Activated T-cell treated with anti-CD3 and anti-CD28 coated beads, Interleukin-2, amount 50 U/mL, for 72 hours (primary cell): ENCODE data around the gene RASAL1. TPM values are rescaled to one million over a fixed set of nuclear protein-coding genes. Genes with fewer than 3 reads are reported as not detected.

ENCODE experiments used
- ATAC-seq, 2 donors: fragments of 150-1000 bp; cut with Tn5 transposase; replicated peaks in 1 of 2; 2 replicates each; pipeline ENCODE4 v1.10.0; 2021; ENCODE audit warnings: moderate library complexity in 2 of 2, mild to moderate bottlenecking in 1 of 2
- DNase-seq, 2 donors: peaks; one replicate each; pipeline ENCODE4 v3.0.0; 2021 to 2022; ENCODE audit warnings: mixed read lengths in 1 of 2
- H3K27ac Mint-ChIP-seq: one replicate; pipeline ENCODE4 v1.8.0; 2022; ENCODE audit warnings: mild to moderate bottlenecking, moderate library complexity, mixed read lengths
- H3K27me3 Mint-ChIP-seq: one replicate; pipeline ENCODE4 v1.8.0; 2022; ENCODE audit warnings: low read depth, mixed read lengths
- H3K36me3 Mint-ChIP-seq, 2 donors: one replicate each; pipeline ENCODE4 v1.8.0; 2022; ENCODE audit warnings: mixed read lengths in 2 of 2, mild to moderate bottlenecking in 1 of 2; ENCODE audit not compliant: insufficient read depth in 2 of 2
- H3K4me1 Mint-ChIP-seq: one replicate; pipeline ENCODE4 v1.8.0; 2022; ENCODE audit warnings: low read depth, mixed read lengths
- H3K4me3 Mint-ChIP-seq, 2 donors: one replicate each; pipeline ENCODE4 v1.8.0; 2022; ENCODE audit warnings: mild to moderate bottlenecking in 2 of 2, mixed read lengths in 2 of 2, moderate library complexity in 2 of 2
- H3K9me3 Mint-ChIP-seq, 2 donors: one replicate each; pipeline ENCODE4 v1.8.0; 2022; ENCODE audit warnings: mixed read lengths in 2 of 2
- total RNA-seq, 2 donors: library from RNA; stranded (reverse); gene quantifications; one replicate each; pipeline ENCODE4 v1.2.3, GENCODE V29; 2022

Gene RASAL1
- total RNA-seq, 2 donors from 2014 or later: 6.7 to 13.4 TPM

DNA sequence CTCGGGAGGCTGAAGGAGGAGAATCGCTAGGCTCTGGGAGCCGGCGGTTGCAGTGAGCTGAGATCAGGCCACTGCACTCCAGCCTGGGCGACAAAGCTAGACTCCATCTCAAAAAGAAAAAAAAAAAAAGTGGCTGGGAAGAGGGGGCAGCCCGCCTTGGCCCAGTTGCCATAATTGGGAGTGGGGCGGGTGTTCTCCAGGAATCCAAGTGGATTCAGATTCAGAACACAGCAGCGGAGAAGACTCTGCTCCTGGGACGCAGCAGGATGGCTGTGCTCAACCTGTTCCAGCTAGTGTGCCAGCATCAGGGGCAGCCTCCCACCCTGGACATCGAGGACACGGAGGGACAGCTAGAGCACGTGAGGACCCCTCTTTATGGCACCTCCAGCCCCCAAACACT is 19.5 kb upstream of the RASAL1 start:
- DNase-seq (no peak), ATAC-seq (no peak)
- Mint-ChIP-seq H3K27me3 (peaks cover 11% of the 10 kb centered on the region), H3K9me3 (no peaks in the 10 kb centered on the region), H3K4me3 (peak overlapping the region; percentile 59 to 87), H3K4me1 (peaks cover 20% of the 10 kb centered on the region), H3K36me3 (peaks cover 0 to 2% of the 10 kb centered on the region in 2 donors), H3K27ac (no peak overlapping the region)

DNA sequence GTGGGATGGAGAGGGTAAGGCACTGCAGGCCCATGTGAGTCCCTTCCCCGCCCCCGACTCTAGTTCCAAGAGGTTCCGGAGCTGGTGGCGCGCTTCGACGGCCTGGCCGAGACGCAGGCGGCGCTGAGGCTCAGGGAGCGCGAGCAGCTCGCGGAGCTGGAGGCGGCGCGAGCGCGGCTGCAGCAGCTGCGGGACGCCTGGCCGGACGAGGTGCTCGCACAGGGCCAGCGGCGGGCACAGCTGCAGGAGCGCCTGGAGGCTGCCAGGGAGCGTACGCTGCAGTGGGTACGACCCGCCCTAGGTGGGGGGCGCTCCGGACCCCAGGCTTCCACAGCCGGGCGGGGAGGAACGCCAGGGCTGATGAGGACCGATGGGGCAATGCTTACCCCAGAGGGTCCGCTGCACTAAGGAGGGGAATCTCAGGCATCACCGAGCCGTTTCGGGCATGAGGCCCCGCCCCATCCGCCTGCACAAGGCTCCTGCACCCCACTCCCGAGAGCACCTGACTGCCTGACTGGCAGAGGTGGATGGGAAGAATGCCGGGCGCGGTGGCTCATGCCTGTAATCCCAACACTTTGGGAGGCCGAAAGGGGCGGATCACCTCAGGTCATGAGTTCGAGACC is 18.9 kb upstream of the RASAL1 start:
- peak; percentile 34 to 40 for DNase-seq
- no peaks in the 10 kb centered on the region for H3K9me3 Mint-ChIP-seq
- peaks cover 0 to 2% of the 10 kb centered on the region in 2 donors for H3K36me3 Mint-ChIP-seq
- H3K27me3 Mint-ChIP-seq: peaks cover 11% of the 10 kb centered on the region
- H3K27ac Mint-ChIP-seq: no peak overlapping the region
- peaks cover 20% of the 10 kb centered on the region for H3K4me1 Mint-ChIP-seq
- peak overlapping the region; percentile 59 to 87 for H3K4me3 Mint-ChIP-seq
- peak in 1 of 2 donors; percentile 18 for ATAC-seq

- peaks cover 11% of the 10 kb centered on the region for H3K27me3 Mint-ChIP-seq
- ATAC-seq (peak; percentile 85), DNase-seq (peak; percentile 72 to 73)
- peaks cover 0 to 2% of the 10 kb centered on the region in 2 donors for H3K36me3 Mint-ChIP-seq
- no peaks in the 10 kb centered on the region for H3K9me3 Mint-ChIP-seq
- peak overlapping the region; percentile 87 to 92 for H3K4me3 Mint-ChIP-seq
- H3K4me1 Mint-ChIP-seq: peaks cover 20% of the 10 kb centered on the region
- H3K27ac Mint-ChIP-seq: no peak overlapping the region
Measured at GRCh38 chr12:113152835-113153814, 17.6 kb upstream of the RASAL1 start.

DNA sequence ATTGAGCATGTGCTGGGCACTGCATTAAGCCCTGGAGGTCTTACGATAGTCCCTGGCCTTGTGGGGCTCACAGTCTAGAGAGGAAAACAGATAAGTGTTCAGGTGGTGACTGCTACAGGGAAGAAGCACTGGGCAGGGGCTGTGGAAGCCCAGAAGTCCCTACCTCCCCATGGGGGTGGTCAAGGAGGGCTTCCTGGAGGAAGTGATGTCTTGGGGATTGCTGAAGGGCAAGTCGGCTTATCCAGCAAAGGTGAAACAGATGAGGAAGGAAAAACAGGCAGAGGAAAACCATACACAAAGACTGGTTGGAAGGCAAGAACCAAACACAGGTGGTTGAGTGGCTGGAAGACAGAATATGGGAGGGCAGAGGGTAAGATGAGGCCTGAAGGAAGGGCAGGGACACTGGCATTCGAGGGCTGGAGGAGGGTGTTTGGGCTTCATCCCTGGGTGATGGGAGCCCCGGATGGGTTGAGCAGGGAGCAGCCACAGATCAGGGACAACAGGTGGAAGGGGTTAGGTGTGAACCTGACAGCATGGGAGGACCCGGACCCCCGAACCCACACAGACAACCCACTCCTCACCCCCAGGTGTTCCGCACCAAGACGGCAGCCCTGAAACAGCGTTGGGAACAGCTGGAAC is 16.8 kb upstream of the RASAL1 start:
- H3K4me3 Mint-ChIP-seq: peak overlapping the region; percentile 87 to 92
- no peak for ATAC-seq
- no peak for DNase-seq
- H3K4me1 Mint-ChIP-seq: peaks cover 20% of the 10 kb centered on the region
- H3K27me3 Mint-ChIP-seq: peaks cover 14% of the 10 kb centered on the region
- no peak overlapping the region for H3K27ac Mint-ChIP-seq
- H3K36me3 Mint-ChIP-seq: peaks cover 0 to 2% of the 10 kb centered on the region in 2 donors
- H3K9me3 Mint-ChIP-seq: no peaks in the 10 kb centered on the region

DNA sequence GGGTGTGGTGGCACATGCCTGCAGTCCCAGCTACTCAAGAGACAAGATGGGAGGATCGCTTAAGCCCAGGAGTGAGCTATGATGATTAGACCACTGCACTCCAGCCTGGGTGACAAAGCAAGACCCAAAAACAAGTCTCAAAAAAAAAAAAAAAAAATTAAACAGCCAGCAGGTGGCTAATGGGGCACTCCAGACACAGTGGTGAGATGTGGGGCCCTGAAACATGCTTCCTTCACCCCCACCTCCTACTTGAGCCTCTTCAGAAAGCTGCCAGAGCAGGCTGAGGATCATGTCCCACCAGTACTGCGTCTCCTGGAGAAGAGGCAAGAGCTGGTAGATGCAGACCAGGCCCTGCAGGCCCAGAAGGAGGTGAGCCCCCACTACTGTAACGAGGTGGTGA is 16.1 kb upstream of the RASAL1 start:
- H3K27ac Mint-ChIP-seq: no peak overlapping the region
- H3K27me3 Mint-ChIP-seq: peaks cover 17% of the 10 kb centered on the region
- ATAC-seq (no peak), DNase-seq (no peak)
- peaks cover 20% of the 10 kb centered on the region for H3K4me1 Mint-ChIP-seq
- H3K9me3 Mint-ChIP-seq: no peaks in the 10 kb centered on the region
- peaks cover 0 to 2% of the 10 kb centered on the region in 2 donors for H3K36me3 Mint-ChIP-seq
- H3K4me3 Mint-ChIP-seq: peak overlapping the region; percentile 87 to 92

DNA sequence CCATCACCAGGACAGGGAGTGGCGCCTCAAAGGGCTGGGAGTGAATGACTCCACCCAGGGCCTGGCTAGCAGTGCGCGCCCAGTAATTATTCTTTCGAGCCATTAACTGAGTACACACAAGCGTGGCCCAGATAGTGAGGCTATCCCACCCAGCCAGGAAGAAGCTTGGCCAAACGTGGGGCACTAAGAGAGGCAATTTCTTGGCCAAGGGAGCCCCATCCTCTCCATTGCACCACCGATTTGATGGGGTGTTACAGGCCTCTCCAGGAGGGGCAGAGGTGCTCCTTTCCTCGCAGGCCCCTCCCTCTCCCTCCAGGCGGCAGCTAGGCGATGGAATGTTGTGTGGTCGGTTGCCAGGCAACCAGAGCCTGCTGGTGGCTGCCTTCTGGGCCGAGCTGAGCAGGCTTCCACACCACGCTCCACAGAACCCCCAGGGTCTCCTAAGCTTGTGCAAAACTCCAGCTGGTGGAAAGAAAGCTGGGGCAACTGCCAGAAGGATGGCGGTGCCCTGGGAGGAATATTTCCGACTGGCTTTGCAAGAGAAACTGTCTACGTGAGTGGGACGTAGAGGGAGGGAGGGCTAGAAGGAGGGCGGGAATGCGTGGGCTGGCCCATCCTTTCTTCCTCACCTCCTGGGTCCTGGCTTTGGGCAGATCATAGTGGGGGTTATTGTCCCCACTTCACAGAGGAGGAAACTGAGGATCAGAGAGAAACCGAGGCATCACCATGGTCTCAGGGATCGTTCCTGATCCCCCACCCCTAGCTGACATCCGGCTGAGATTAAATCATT is 14.0 kb upstream of the RASAL1 start, which contains the start of gene CFAP73:
Gene CFAP73, plus strand, starts transcription at position 364 of the 790 bp plus-strand sequence. Its CDS starts 134 bp downstream, at position 498.
- peaks cover 17% of the 10 kb centered on the region for H3K27me3 Mint-ChIP-seq
- DNase-seq: no peak

DNA sequence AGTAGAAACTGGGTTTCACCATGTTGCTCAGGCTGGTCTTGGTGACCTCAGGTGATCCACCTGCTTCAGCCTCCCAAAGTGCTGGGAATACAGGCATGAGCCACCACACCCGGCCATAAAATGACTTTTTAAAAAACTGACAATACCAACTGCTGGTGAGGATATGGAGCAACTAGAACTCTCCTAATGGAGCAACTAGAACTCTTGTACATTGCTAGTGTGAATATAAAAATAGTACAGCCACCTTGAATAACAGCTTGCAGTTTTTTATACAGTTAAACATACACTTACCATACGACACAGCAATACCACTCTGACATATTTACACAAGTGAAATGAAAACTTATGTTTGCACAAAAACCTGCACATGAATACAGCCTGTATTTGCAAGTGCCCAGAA is 11.4 kb upstream of the RASAL1 start:
- DNase-seq: no peak
- no peak for ATAC-seq
- Mint-ChIP-seq H3K4me1 (peaks cover 7% of the 10 kb centered on the region), H3K4me3 (no peak overlapping the region), H3K9me3 (no peaks in the 10 kb centered on the region), H3K27ac (no peak overlapping the region), H3K36me3 (no peaks in the 10 kb centered on the region), H3K27me3 (peaks cover 9% of the 10 kb centered on the region)

More for the DNA sequence above, 14.0 kb upstream of the RASAL1 start, which contains the start of gene CFAP73:
- ATAC-seq: no peak
- Mint-ChIP-seq H3K27ac (no peak within 1 kb of the TSS), H3K4me3 (no peak within 1 kb of the TSS), H3K36me3 (peaks cover 0 to 2% of the 10 kb centered on the region in 2 donors), H3K4me1 (peaks cover 20% of the 10 kb centered on the region), H3K9me3 (no peaks in the 10 kb centered on the region)

DNA sequence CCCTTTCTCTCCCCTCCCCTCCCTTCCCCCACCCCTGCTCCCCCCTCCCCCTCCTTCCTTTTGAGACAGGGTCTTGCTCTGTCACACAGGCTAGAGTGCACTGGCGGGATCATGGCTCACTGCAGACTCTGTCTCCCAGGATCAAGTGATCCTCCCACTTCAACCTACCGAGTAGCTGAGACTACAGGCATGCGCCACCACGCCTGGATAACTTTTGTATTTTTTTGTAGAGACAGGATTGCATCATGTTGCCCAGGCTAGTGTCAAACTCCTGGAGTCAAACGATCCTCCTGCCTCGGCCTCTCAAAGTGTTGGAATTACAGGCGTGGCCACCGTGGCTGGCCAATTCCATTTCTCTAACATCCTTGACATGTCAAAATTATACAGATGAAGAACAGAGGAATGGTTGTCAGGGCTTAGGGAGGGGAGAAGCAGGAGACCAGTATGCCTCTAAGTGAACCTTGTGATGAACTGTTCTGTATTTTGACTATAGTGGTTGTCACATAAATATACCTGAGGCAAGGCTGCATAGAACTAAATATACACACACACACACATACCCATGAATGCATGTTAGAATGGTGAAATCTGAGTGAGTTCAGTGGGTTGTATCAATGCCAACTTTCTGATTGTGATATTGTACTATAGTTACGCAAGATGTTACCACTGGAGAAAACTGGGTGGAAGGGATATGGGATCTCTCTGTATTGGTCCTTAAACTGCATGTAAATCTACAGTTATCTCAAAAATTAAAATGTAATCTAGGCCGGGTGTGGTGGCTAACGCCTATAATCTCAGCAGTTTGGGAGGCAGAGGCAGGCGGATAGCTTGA is 10.4 kb upstream of the RASAL1 start:
- DNase-seq (no peak), ATAC-seq (no peak)
- H3K27me3 Mint-ChIP-seq: peaks cover 6% of the 10 kb centered on the region
- no peak overlapping the region for H3K4me3 Mint-ChIP-seq
- H3K9me3 Mint-ChIP-seq: no peaks in the 10 kb centered on the region
- no peak overlapping the region for H3K27ac Mint-ChIP-seq
- H3K36me3 Mint-ChIP-seq: no peaks in the 10 kb centered on the region
- peaks cover 10% of the 10 kb centered on the region for H3K4me1 Mint-ChIP-seq

DNA sequence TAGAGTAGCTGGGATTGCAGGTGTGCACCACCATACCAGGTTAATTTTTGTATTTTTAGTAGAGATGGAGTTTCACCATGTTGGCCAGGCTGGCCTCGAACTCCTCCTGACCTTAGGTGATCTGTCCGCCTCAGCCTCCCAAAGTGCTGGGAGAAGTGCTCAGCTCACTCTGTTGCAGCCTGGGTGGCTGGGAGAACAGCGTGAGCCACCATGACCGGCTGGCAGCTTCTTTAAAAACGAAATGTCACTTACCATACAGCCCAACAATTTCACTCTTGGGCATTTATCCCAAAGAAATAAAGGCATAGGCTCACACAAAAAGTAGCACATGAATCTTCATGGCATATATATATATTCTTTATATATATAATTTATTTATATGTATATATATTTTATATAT is 9.2 kb upstream of the RASAL1 start:
- peaks cover 10% of the 10 kb centered on the region for H3K4me1 Mint-ChIP-seq
- DNase-seq (no peak), ATAC-seq (no peak)
- no peak overlapping the region for H3K27ac Mint-ChIP-seq
- H3K9me3 Mint-ChIP-seq: no peaks in the 10 kb centered on the region
- no peak overlapping the region for H3K4me3 Mint-ChIP-seq
- H3K27me3 Mint-ChIP-seq: peaks cover 6% of the 10 kb centered on the region
- no peaks in the 10 kb centered on the region for H3K36me3 Mint-ChIP-seq

- no peak for ATAC-seq
- Mint-ChIP-seq H3K27ac (no peak overlapping the region), H3K4me3 (no peak overlapping the region), H3K27me3 (peaks cover 6% of the 10 kb centered on the region), H3K4me1 (peaks cover 10% of the 10 kb centered on the region), H3K36me3 (no peaks in the 10 kb centered on the region), H3K9me3 (no peaks in the 10 kb centered on the region)
- DNase-seq: no peak
Measured at GRCh38 chr12:113143959-113144358, 8.4 kb upstream of the RASAL1 start.

DNA sequence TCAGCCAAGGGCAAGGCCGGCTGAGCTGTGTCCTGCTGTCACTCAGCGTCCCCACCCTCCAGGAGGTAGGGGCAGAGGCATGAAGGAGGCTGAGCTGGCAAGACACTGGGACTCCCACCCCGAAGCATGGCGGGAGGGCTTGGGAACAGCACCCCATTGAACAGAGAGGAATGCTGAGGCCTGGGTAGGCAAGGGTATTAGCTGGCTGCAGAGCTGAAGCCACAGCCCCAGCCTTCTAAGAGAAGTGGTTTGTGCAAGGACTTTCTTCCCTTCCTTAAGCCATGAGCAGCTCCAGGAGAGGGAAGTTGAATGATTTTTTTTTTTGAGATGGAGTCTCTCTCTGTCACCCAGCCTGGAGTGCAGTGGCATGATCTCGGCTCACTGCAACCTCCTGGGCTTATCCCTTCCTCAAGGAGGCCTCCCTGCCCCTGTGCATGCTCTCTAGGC is 7.3 kb upstream of the RASAL1 start:
- peaks cover 6% of the 10 kb centered on the region for H3K27me3 Mint-ChIP-seq
- no peak overlapping the region for H3K27ac Mint-ChIP-seq
- peaks cover 13% of the 10 kb centered on the region for H3K4me1 Mint-ChIP-seq
- DNase-seq (no peak), ATAC-seq (no peak)
- H3K9me3 Mint-ChIP-seq: no peaks in the 10 kb centered on the region
- H3K4me3 Mint-ChIP-seq: no peak overlapping the region
- H3K36me3 Mint-ChIP-seq: no peaks in the 10 kb centered on the region
